ENCODE results near the gene KLK13. TPM values are rescaled to one million over a fixed set of nuclear protein-coding genes. Genes with fewer than 3 reads are reported as not detected.

KLK13 gene
- total and polyA plus RNA-seq, 10 donors = 0.13 TPM; not detected in 9

- TF ChIP-seq POLR2A (IDR thresholded peaks at IDR 0.05) (no peak), CTCF (IDR thresholded peaks at IDR 0.05 in 8 of 11, conservative IDR thresholded peaks at IDR 0.05 in 3 of 11) (peak in 1 of 11 experiments; percentile 48), POLR2AphosphoS5 (IDR thresholded peaks at IDR 0.05) (no peak)
- Histone ChIP-seq H3K4me1 (peaks cover 0 to 35% (median 16%) of the 10 kb centered on the region in 6 donors), H3K9me3 (no peaks in the 10 kb centered on the region), H3K36me3 (peaks cover 0 to 64% (median 24%) of the 10 kb centered on the region in 6 donors), H3K27me3 (replicated peaks in 1 of 7) (no peaks in the 10 kb centered on the region), H3K27ac (peak overlapping the region in 1 of 8 donors; percentile 84), H3K4me3 (no peak overlapping the region)
- 72 to 90% (median 85%) methylated on average over 20 of the region's 20 CpGs for WGBS, 5 donors
- intact Hi-C loops (cut with DNase I; ENCODE audit: low total_unique reads) = no loop called here
- no peak for DNase-seq
These were observed 32.9 kb upstream of the KLK13 start for GRCh38 chr19:51097796-51098195.

GRCh38 chr19:51097166-51097738 lies 32.4 kb upstream of the KLK13 start:
- 2 to 24% (median 17%) methylated on average over 7 to 8 of the region's 8 CpGs for WGBS, 5 donors
- peak in 9 of 11 experiments; percentile 8 to 63 (median 42) for TF ChIP-seq CTCF (IDR thresholded peaks at IDR 0.05 in 8 of 11, conservative IDR thresholded peaks at IDR 0.05 in 3 of 11)
- TF ChIP-seq POLR2AphosphoS5 (IDR thresholded peaks at IDR 0.05) = no peak
- Histone ChIP-seq H3K27ac (peak overlapping the region in 4 of 8 donors; percentile 7 to 42 (median 29)), H3K27me3 (replicated peaks in 1 of 7) (no peaks in the 10 kb centered on the region), H3K36me3 (peaks cover 0 to 58% (median 18%) of the 10 kb centered on the region in 6 donors), H3K9me3 (no peaks in the 10 kb centered on the region), H3K4me1 (peaks cover 0 to 32% (median 13%) of the 10 kb centered on the region in 6 donors), H3K4me3 (no peak overlapping the region)
- intact Hi-C loops (cut with DNase I; ENCODE audit: low total_unique reads) = no loop called here
- DNase-seq = peak; percentile 92

- H3K4me1 ChIP-seq = peaks cover 0 to 28% (median 12%) of the 10 kb centered on the region in 6 donors
- no peaks in the 10 kb centered on the region for H3K27me3 ChIP-seq (replicated peaks in 1 of 7)
- no peak overlapping the region for H3K4me3 ChIP-seq
- no peak for TF ChIP-seq POLR2AphosphoS5 (IDR thresholded peaks at IDR 0.05)
- no peak for TF ChIP-seq CTCF (IDR thresholded peaks at IDR 0.05 in 8 of 11, conservative IDR thresholded peaks at IDR 0.05 in 3 of 11)
- no peak for TF ChIP-seq POLR2A (IDR thresholded peaks at IDR 0.05)
- H3K36me3 ChIP-seq = peaks cover 0 to 52% (median 17%) of the 10 kb centered on the region in 6 donors
- H3K27ac ChIP-seq = peak overlapping the region in 4 of 8 donors; percentile 7 to 42 (median 29)
- no peaks in the 10 kb centered on the region for H3K9me3 ChIP-seq
- intact Hi-C loops (cut with DNase I; ENCODE audit: low total_unique reads) = no loop called here
- 77 to 84% (median 80%) methylated on average over 6 of the region's 6 CpGs for WGBS, 5 donors
- DNase-seq = peak; percentile 25
These were observed 31.7 kb upstream of the KLK13 start for GRCh38 chr19:51096473-51097165.

- intact Hi-C loops (cut with DNase I; ENCODE audit: low total_unique reads) = no loop called here
These were observed 29.9 kb upstream of the KLK13 start for GRCh38 chr19:51094696-51095279.

More at GRCh38 chr19:51094696-51095279, 29.9 kb upstream of the KLK13 start:
- 21 to 37% (median 34%) methylated on average over 13 to 15 of the region's 15 CpGs for WGBS, 5 donors
- Histone ChIP-seq H3K4me1 (peaks cover 0 to 26% (median 9%) of the 10 kb centered on the region in 6 donors), H3K4me3 (no peak overlapping the region), H3K27ac (no peak overlapping the region), H3K9me3 (no peaks in the 10 kb centered on the region), H3K27me3 (replicated peaks in 1 of 7) (no peaks in the 10 kb centered on the region), H3K36me3 (peaks cover 0 to 34% (median 10%) of the 10 kb centered on the region in 6 donors)
- TF ChIP-seq POLR2A (IDR thresholded peaks at IDR 0.05) = no peak
- peak in 7 of 11 experiments; percentile 52 to 75 (median 62) for TF ChIP-seq CTCF (IDR thresholded peaks at IDR 0.05 in 8 of 11, conservative IDR thresholded peaks at IDR 0.05 in 3 of 11)
- DNase-seq = no peak
